A549 treated with dexamethasone at 1 μM for 4 hours (cell line): Measurements from ENCODE around the gene IL18RAP. TPM values are rescaled to one million over a fixed set of nuclear protein-coding genes. Genes with fewer than 3 reads are reported as not detected.

Experiments
- total RNA-seq: library from RNA; stranded (reverse); fragments of 200-300 nt; extraction: Qiagen RNA extraction; gene quantifications from 5 replicates; pipeline ENCODE4 v1.2.3, GENCODE V29; 2022

The IL18RAP gene, protein sequence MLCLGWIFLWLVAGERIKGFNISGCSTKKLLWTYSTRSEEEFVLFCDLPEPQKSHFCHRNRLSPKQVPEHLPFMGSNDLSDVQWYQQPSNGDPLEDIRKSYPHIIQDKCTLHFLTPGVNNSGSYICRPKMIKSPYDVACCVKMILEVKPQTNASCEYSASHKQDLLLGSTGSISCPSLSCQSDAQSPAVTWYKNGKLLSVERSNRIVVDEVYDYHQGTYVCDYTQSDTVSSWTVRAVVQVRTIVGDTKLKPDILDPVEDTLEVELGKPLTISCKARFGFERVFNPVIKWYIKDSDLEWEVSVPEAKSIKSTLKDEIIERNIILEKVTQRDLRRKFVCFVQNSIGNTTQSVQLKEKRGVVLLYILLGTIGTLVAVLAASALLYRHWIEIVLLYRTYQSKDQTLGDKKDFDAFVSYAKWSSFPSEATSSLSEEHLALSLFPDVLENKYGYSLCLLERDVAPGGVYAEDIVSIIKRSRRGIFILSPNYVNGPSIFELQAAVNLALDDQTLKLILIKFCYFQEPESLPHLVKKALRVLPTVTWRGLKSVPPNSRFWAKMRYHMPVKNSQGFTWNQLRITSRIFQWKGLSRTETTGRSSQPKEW
- 0.06 to 0.14 TPM (median 0.12 TPM) in 3 of 5 replicates, not detected in the others for total RNA-seq

DNA sequence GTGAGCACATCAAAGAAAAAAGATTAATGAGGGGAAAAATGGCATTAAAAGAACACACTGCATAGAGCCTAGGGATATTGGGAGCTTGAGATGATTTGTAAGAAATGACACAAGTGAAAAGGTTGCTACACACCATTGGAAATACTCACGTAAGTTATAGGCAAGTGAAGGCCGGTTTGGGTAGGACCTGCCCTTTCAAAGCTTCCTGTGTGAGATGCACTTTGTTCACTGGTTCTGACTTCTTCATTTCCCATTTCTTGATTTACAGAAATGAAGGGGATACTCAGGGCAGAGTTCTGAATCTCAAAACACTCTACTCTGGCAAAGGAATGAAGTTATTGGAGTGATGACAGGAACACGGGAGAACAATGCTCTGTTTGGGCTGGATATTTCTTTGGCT lies at the start of gene IL18RAP:
IL18RAP (plus strand) TSS at position 251 of the 400 bp plus-strand sequence; CDS start at position 369, 118 bp downstream.

DNA sequence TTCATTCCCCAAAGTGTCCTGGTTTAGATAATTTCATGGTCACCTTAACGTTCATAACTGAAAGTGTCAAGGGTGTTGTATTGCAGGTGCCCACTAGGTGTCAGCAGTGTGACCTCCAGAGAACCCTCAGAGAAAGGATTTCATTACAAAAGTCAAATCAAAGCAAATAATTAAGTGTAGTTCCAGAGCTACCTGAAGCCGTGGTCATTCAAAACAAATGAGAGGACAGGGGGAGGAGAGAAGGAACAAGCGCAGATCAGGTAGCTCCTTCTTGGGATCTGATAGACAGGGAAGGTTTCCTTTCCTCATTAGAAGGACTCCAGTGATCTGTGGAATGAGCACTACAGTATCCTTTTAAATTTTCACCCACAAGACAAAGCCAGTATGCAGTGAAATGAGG lies 50.1 kb downstream of the IL18RAP start, which contains the start of gene SLC9A4:
SLC9A4 (plus strand) TSS at position 207 of the 400 bp plus-strand sequence. CDS start 534 bp downstream, outside the sequence.

Other genes starting within 250 kb of the IL18RAP start
- 0.04 to 0.08 TPM (median 0.06 TPM) in 3 of 5 replicates, not detected in the others for gene IL1RL2, start 236.1 kb upstream of the IL18RAP start, total RNA-seq
- gene IL1RL1, start 111.6 kb upstream of the IL18RAP start, total RNA-seq, result 0.64 to 1.6 TPM (median 1.2 TPM) in 5 replicates
- 1.1 to 1.4 TPM (median 1.2 TPM) in 5 replicates for gene IL18R1, start 67.4 kb upstream of the IL18RAP start, total RNA-seq
- not detected in 5 replicates for gene SLC9A4, start 50.1 kb downstream of the IL18RAP start, total RNA-seq
- 2.4 to 3.8 TPM (median 3.6 TPM) in 5 replicates for gene SLC9A2, start 196.4 kb downstream of the IL18RAP start, total RNA-seq